Measurements from ENCODE around the gene VIM.

DNA sequence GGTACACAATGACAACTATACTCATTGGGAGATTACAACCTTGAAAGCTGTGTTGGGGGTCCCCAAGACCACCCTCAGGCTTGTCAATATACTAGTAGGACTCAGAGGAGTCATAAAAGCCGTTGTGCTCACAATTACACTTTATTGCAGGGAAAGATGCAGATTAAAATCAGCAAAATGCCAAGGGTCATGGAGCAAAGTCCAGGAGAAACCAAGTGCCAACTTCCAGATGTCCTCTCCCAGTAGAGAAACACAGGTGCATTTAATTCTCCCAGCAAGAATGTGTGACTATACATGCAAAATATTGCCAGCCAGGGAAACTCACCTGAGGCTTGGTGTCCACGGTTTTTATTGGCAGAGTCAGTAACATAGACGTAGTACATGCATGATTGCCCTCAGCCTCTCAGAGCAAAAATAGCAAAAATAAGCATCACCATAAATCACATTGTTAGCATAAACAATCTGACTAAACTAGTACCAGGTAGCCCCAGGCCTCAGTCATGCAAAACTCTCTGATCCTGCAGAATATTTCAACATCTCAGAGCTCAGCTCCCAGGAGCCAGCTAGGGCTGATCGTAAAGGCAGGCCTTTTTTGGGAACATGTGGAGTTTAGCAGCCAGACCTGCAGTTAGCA is 50.7 kb downstream of the VIM start:
- TF ChIP-seq EZH2 (IDR thresholded peaks at IDR 0.05) (no peak), POLR2AphosphoS5 (IDR thresholded peaks at IDR 0.05; ENCODE audit: borderline replicate concordance, low read depth, low read length) (no peak), FOXP2 (optimal IDR thresholded peaks at IDR 0.05; ENCODE audit: control extremely low read depth, extremely low read length, insufficient read depth) (no peak)

Measured in SK-N-MC (cell line).